Measurements from ENCODE around the gene PVALEF. TPM values are rescaled to one million over a fixed set of nuclear protein-coding genes. Genes with fewer than 3 reads are reported as not detected.

PVALEF gene
- total and polyA plus RNA-seq, 2 of the 8 experiments (the other 6 are each of a cell fraction or from before 2014, with no cell fraction given): 0.03 TPM; not detected in 1

DNA sequence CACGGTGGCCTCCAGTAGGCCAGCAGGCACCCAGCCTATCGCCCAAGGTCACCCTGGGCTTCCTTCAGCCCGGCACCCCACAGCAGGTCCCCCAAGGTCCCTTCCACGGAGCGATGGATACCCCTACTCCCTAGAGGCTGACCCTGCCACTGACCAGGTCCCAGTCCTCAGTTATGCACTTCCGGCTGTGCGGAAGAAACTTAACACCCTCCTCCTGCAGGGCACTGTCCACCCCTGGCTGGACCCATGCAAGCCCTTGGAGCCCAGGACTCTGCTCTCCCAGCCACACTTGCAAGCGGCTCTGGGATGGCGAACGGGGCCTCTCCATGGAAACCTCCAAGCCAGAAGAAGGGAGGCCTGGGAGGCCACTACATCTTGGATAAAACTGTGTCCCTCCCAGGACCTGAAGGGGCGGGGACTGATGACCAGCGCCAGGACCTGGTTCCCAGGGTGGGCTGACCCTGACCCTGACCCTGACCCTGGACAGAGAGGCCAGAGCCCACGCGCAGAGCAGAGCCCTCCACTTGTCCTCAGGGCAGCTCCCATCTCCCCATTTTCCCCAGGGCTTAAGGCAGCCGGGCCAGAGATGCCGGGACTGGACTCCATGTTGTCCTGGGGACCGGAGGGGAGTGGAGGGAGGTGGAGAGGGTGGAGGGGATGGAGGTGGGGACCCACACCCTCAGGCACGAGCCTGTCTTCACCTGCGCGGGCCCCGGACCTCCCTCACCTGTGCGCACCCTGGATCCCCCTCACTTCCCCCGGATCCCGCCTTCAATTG is 56.7 kb downstream of the PVALEF start (continued):
- TF ChIP-seq, protein P1, sequence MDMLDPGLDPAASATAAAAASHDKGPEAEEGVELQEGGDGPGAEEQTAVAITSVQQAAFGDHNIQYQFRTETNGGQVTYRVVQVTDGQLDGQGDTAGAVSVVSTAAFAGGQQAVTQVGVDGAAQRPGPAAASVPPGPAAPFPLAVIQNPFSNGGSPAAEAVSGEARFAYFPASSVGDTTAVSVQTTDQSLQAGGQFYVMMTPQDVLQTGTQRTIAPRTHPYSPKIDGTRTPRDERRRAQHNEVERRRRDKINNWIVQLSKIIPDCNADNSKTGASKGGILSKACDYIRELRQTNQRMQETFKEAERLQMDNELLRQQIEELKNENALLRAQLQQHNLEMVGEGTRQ (IDR thresholded peaks at IDR 0.05; ENCODE audit: low read length): no peak
- TF ChIP-seq SAP30 (IDR thresholded peaks at IDR 0.05; ENCODE audit: insufficient read depth, insufficient replicate concordance, low read length) (no peak), GTF2F1 (IDR thresholded peaks at IDR 0.05; ENCODE audit: borderline replicate concordance, low read depth, low read length) (no peak), SUZ12 (IDR thresholded peaks at IDR 0.05; ENCODE audit: low read length) (no peak), YY1 (IDR thresholded peaks at IDR 0.05; ENCODE audit: low read depth, low read length) (no peak), ZNF274 (IDR thresholded peaks at IDR 0.05; ENCODE audit: borderline replicate concordance, extremely low read depth, low read length) (no peak), RXRA (IDR thresholded peaks at IDR 0.05; ENCODE audit: insufficient read depth, low read depth, low read length) (no peak)
- TF ChIP-seq, protein P2, sequence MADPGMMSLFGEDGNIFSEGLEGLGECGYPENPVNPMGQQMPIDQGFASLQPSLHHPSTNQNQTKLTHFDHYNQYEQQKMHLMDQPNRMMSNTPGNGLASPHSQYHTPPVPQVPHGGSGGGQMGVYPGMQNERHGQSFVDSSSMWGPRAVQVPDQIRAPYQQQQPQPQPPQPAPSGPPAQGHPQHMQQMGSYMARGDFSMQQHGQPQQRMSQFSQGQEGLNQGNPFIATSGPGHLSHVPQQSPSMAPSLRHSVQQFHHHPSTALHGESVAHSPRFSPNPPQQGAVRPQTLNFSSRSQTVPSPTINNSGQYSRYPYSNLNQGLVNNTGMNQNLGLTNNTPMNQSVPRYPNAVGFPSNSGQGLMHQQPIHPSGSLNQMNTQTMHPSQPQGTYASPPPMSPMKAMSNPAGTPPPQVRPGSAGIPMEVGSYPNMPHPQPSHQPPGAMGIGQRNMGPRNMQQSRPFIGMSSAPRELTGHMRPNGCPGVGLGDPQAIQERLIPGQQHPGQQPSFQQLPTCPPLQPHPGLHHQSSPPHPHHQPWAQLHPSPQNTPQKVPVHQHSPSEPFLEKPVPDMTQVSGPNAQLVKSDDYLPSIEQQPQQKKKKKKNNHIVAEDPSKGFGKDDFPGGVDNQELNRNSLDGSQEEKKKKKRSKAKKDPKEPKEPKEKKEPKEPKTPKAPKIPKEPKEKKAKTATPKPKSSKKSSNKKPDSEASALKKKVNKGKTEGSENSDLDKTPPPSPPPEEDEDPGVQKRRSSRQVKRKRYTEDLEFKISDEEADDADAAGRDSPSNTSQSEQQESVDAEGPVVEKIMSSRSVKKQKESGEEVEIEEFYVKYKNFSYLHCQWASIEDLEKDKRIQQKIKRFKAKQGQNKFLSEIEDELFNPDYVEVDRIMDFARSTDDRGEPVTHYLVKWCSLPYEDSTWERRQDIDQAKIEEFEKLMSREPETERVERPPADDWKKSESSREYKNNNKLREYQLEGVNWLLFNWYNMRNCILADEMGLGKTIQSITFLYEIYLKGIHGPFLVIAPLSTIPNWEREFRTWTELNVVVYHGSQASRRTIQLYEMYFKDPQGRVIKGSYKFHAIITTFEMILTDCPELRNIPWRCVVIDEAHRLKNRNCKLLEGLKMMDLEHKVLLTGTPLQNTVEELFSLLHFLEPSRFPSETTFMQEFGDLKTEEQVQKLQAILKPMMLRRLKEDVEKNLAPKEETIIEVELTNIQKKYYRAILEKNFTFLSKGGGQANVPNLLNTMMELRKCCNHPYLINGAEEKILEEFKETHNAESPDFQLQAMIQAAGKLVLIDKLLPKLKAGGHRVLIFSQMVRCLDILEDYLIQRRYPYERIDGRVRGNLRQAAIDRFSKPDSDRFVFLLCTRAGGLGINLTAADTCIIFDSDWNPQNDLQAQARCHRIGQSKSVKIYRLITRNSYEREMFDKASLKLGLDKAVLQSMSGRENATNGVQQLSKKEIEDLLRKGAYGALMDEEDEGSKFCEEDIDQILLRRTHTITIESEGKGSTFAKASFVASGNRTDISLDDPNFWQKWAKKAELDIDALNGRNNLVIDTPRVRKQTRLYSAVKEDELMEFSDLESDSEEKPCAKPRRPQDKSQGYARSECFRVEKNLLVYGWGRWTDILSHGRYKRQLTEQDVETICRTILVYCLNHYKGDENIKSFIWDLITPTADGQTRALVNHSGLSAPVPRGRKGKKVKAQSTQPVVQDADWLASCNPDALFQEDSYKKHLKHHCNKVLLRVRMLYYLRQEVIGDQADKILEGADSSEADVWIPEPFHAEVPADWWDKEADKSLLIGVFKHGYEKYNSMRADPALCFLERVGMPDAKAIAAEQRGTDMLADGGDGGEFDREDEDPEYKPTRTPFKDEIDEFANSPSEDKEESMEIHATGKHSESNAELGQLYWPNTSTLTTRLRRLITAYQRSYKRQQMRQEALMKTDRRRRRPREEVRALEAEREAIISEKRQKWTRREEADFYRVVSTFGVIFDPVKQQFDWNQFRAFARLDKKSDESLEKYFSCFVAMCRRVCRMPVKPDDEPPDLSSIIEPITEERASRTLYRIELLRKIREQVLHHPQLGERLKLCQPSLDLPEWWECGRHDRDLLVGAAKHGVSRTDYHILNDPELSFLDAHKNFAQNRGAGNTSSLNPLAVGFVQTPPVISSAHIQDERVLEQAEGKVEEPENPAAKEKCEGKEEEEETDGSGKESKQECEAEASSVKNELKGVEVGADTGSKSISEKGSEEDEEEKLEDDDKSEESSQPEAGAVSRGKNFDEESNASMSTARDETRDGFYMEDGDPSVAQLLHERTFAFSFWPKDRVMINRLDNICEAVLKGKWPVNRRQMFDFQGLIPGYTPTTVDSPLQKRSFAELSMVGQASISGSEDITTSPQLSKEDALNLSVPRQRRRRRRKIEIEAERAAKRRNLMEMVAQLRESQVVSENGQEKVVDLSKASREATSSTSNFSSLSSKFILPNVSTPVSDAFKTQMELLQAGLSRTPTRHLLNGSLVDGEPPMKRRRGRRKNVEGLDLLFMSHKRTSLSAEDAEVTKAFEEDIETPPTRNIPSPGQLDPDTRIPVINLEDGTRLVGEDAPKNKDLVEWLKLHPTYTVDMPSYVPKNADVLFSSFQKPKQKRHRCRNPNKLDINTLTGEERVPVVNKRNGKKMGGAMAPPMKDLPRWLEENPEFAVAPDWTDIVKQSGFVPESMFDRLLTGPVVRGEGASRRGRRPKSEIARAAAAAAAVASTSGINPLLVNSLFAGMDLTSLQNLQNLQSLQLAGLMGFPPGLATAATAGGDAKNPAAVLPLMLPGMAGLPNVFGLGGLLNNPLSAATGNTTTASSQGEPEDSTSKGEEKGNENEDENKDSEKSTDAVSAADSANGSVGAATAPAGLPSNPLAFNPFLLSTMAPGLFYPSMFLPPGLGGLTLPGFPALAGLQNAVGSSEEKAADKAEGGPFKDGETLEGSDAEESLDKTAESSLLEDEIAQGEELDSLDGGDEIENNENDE (IDR thresholded peaks at IDR 0.05; ENCODE audit: insufficient replicate concordance, low read length): no peak
